Mesenteric fat pad (tissue), 1 donor: Measurements from ENCODE around the gene VPS72. TPM values are rescaled to one million over a fixed set of nuclear protein-coding genes. Genes with fewer than 3 reads are reported as not detected.

ENCODE experiments used
- DNase-seq: peaks from one replicate; pipeline ENCODE4 v3.0.0-alpha.2; 2020; ENCODE audit warnings: low spot score
- total RNA-seq: library from RNA; stranded (reverse); fragmentation: NEBNext Ultra II Directional; extraction: Animal tissue kit (Norgen Biotek cat#: 25700); gene quantifications from one replicate; pipeline ENCODE4 v1.2.1, GENCODE V29; 2021
- donor health status: DM: yes; HTN: yes; CAD: no.

Gene VPS72
- total RNA-seq, 1 donor from 2014 or later: 34.6 TPM

GRCh38 chr1:151145304-151146071 lies 44.5 kb downstream of the VPS72 start:
- no peak for DNase-seq

DNA sequence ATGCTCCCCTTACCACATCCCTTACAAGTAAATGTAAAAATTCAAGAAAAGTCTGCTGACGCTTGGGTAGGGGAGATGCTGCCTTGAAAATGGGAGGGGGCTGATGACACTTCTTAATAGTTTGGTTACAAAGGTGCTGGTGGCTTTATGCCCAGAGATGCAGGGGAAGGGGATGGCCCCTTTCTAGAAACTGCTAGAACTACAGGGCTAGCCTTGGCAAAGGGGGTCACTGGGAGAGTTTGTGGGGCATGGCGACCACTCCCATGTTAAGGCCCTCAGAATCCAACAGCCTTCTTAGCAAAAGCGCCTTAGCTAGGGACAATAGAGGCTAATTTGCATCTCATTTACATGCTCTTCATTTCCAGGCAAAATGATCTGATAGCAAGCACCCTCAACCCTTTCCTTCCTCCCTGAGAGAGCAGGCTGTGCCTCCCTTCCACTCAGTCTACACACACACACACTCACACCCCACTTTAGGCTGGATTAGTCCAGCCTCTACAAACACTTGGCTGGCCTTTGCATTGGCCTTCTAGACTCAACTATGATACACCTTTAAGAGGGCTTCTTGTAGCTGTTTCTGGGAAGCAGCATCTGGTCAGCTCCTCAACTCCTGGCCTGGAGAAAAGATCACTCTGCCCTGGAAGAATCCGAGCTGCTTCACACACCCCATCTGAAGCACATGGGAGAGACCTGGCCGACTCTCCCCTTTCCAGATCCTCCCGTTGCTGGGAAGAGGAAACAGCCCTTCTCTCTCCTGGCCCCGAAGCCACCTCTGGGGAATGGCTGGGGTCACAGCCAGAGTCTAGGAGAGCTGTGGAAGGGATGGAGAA lies 45.3 kb downstream of the VPS72 start:
- DNase-seq: no peak

- DNase-seq: no peak
These were observed 46.0 kb downstream of the VPS72 start for GRCh38 chr1:151143986-151144385.

GRCh38 chr1:151143057-151143435 lies 47.0 kb downstream of the VPS72 start:
- DNase-seq: no peak

DNA sequence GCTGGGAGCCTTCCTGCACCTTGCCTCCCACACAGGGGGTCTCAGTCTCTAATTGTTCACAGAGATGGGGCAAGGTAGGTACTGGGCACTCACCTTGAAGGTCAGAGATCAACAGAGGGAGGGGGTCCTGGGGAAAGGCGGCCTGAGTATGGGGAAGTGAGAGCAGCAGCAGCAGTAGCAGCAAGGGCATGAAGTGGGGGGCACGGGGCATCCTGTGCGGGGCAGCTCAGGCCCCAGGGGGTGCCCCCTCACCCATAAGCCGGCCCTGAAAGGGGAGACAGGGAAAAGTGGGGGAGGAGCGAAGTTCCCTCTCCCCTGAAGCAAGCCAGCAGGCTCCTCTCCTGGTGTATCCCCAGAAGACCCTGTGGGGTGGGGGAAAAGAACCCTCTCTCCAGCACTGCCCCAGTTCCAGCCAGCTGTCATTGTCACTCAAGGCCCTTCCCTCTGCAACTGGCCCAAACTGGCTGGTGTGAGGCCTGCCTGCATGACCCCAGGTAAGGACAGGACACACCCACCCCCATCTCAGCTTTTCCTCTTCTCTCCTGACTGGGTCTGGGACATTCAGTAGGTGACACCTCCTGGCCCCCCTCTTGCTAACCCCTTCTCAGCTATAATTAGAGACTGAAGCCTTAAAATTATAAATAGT lies 47.5 kb downstream of the VPS72 start:
- DNase-seq: peak; percentile 79

- peak; percentile 72 for DNase-seq
These were observed 52.2 kb downstream of the VPS72 start for GRCh38 chr1:151137789-151138188.

- peak; percentile 83 for DNase-seq
These were observed 54.3 kb downstream of the VPS72 start for GRCh38 chr1:151135433-151136385.

GRCh38 chr1:151134991-151135390 lies 55.0 kb downstream of the VPS72 start:
- peak; percentile 75 for DNase-seq

DNA sequence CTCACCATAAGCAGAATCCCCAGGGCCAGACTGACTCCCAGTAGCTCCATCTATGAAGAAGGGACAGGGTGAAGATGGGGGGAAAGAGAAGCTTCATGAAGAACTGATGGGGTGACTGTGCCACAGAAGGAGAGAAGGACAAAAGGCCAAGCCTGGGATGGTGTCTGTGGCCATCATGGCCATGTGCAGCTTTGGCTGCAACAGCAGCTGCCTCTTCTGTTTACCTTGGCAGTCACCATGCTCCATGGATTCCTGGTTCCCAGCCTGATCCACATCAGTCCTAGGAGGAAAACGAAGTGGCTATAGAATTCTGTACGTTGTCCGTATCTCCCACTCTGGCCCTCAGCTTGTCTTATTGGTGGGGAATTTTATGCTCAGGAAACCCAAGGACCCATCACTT lies 55.6 kb downstream of the VPS72 start:
- no peak for DNase-seq

GRCh38 chr1:151133018-151133806 lies 56.8 kb downstream of the VPS72 start:
- peak; percentile 81 for DNase-seq

GRCh38 chr1:151132335-151133017 lies 57.5 kb downstream of the VPS72 start:
- peak; percentile 88 for DNase-seq

DNA sequence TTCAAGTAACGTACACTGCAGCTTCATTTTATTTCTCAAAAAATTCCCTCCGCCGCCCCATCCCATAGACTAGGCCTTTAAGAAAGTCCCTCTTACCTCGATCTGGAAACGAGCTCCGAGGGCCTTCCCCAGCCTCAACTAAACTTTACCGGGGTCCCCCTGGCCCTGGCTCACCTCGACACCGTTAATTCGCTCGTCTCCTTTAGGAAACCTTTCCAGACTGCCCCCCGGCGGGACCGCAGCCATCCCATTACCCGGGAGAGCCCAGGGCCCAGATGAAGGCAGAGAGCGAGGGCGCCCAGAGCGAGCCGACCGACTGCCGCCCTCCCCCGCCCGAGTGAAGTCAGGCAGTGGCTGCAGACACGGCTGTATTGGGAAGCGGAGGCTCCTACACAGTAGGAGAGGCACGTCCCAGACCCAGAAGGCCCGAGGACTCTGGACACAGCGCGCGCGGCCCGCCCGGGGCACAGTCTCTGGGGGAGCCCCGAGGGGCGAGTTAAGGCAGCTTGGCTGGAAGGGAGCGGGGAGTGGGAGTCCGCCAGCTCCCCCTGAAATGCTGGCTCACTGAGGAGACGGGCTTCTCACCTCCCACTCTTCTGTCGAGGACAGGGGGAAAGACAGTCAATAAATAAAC lies 58.2 kb downstream of the VPS72 start:
- peak; percentile 84 for DNase-seq

- peak; percentile 90 for DNase-seq
These were observed 58.9 kb downstream of the VPS72 start for GRCh38 chr1:151130987-151131586.

GRCh38 chr1:151128800-151129199 lies 61.2 kb downstream of the VPS72 start:
- DNase-seq: peak; percentile 6
